Erythroblast (primary cell): Measurements from ENCODE around the gene ADRB2.

ENCODE experiments used
- GATA1 ChIP-seq: IDR thresholded peaks from 2 replicates; pipeline ENCODE4 v1.6.1; 2011; ENCODE audit warnings: low read depth, mild to moderate bottlenecking, control low read depth, low read length, moderate library complexity
- POLR2A ChIP-seq: IDR thresholded peaks from 2 replicates; pipeline ENCODE4 v1.6.1; 2011; ENCODE audit warnings: mild to moderate bottlenecking, low read length

- TF ChIP-seq POLR2A, result no peak
- no peak for TF ChIP-seq GATA1
Observed at GRCh38 chr5:148809781-148810524, 16.5 kb upstream of the ADRB2 start.
